GM18873 (cell line): ENCODE results near the gene HS3ST3A1.
"Not testable (repeated sequence)": the region's sequence is repeated elsewhere in the genome, so short reads cannot be mapped to it uniquely, and the experiment has no call there.

Source experiments
- ATAC-seq: cut with Tn5 transposase; IDR thresholded peaks from one replicate; pipeline ENCODE4 v1.9.1; 2021; ENCODE audit warnings: mild to moderate bottlenecking, moderate library complexity, moderate number of reproducible peaks; ENCODE audit not compliant: unreplicated experiment, low FRiP score

The HS3ST3A1 gene

DNA sequence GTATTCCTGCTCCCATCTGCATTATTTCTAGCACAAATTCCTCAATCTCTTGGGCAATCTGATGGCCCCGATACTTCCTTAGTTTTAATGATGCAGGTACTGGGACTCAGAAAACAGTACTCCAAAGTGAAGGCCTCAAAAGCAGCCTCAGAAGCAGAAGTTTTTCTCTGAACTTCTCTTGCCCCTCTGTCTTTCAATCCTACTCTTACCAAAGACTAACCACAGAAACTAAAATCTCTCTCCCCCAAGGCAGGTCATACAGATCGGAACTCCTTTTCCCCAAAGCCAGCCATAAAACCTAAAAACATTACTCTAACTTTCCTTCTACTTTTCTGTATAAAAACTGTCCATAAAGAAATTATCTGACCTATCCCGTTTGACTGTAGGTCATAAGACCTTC lies 103.5 kb downstream of the HS3ST3A1 start:
- ATAC-seq, result no peak

DNA sequence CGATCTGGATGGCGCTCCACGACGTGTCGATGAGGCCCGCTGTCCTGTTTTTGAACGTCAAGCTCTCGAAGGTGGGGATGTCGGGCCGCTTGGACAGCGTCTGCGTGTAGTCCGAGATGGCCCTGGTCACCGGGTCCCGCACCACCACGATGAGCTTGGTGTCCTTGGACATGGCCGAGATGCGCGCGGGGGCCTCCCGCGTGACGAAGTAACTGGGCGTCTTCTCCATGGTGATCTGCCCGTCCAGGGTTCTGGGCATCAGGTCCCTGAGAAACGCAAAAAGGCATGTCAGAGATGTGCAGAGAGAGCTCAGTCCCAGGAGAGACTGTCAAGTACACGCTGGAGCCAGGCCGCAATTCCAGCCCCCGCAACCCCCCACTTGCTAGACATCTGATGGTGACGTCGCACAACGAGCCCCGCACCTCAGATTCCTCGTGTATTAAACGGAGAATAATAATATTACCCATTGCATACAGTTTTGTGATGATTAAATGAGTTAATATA lies 105.1 kb downstream of the HS3ST3A1 start:
- not testable (repeated sequence) for ATAC-seq

DNA sequence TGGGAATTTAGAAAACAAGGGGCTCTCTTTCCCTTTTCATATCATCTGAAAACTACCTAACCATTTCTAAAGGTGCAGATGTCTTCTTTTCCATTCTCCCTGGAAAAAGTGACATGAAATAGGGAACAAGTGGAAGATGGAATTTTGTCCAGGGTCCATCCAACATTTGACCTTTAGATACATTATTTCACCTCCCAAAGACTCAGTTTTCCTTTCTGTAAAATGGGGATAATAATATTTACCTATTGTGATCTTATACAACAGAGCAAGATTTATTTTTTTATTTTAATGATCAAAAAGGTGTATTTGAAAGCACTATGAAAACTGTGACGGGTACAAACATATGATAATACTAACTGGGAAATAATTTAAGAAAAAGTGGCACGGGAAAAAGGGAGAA lies 106.3 kb downstream of the HS3ST3A1 start:
- no peak for ATAC-seq

DNA sequence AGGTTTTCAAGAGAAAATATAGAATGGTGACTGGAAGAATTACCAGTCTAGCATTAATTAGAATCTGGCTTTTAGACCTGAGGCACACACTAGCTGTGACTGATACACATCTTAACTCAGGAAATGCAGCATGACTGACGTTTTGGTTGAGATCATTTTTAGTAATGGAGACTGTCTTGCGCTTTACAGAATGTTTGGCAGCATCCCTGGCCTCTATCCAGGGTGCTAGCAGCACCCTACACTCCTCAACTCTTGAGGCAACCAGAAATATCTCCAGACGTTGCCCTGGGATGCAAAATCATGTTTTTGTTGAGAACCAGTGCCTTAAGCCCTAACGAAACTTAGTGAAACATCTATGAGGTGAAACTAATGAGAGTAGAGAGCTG lies 109.0 kb downstream of the HS3ST3A1 start:
- ATAC-seq, result no peak

DNA sequence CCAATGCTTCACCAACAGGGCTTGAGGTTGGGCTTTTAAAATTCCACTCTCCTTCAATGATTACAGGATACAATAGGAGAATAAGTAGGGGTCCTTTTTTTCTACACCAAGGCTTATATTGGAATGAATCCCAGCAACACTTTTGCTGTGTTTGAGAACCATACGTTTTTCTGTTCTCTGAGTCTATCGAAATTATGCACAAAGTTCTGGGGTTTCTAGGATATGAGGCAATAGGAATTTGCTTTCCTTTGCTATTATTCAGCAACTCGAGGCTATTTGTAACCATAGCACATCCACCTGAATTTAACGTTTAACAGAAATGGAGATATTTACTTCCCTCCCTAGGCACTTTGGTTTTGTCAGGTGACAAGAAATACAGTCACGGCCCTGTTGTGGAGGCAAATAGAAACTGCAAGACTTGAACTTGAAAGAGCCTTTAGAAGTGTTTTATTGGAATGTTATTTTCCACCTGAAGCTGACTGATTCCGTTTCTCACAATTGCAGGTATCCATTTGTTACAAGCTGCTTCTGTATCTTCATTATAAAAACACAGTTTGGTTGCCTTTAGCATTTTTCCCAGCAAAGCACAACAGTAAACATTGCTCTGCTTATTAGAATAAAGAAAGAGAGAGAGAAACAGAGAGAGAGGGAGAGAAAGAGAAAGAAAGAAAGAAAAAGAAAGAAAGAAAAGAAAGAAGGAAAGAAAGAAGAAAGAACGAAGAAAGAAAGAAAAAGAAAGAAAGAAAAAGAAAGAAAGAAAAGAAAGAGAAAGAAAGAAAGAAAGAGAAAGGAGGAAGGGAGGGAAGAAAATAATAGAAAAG lies 109.6 kb downstream of the HS3ST3A1 start:
- no peak for ATAC-seq

DNA sequence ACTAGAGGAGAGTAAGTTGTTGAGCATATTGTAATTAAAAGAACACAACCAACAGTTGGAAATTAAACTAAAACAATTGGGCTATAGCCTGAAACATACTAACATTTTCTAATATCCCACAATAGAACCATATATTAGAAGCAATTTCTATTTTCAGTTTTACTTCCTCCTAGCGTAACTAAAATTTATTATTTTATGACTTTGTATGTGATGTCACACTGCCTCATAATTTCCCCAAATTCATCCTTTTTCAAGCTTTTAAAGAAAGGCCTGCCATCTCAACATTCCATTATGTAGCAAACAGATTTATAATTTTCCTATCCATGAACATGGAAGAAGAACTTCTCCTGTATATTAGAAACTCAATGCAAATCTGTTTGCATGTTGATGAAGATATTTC lies 110.2 kb downstream of the HS3ST3A1 start:
- ATAC-seq, result no peak

DNA sequence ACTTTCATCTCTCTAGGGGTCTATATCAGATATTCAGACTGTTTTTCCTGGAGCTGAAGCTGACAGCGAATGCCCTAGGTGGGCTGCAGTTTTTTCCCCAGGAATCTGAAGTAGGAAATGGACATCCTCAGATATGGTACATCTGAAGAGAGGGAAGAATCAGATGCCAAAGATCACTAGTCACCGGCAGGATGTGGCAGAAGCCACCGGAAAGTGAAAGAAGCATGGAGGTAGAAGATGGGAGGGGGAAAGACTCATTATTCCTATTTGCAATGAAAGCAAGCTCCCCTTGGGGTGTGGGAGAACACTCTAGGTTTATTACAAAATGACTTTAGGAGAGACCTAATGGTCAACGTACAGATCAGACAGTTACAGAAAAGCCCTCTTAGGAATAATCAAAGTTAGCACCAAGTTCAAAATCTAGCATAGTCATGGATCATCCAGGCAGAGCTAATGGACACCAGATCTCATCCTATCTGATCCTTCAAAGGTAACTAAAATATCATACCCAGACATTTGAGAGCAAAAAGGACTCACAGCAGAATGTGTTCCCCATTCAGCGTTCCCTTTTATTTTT lies 110.7 kb downstream of the HS3ST3A1 start:
- no peak for ATAC-seq

DNA sequence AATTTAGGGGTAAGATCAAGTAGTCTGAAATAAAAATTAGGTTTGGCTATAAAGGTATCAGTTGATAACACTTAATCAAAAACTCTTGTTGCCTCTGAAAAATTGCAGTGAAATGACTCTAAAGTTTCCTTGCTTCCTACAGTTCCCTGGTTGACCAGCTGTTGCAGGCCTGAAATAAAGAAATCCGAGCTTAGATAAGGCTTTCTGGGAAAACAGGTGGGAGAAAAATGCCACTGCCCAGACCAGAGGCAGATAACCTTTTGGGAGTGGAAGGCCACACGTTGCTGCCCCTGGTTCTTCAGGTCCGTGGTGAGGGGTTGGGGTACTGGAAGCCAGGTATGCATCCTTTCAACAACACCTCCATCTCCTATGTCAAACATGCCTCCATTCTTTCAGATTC lies 111.3 kb downstream of the HS3ST3A1 start:
- ATAC-seq, result no peak

DNA sequence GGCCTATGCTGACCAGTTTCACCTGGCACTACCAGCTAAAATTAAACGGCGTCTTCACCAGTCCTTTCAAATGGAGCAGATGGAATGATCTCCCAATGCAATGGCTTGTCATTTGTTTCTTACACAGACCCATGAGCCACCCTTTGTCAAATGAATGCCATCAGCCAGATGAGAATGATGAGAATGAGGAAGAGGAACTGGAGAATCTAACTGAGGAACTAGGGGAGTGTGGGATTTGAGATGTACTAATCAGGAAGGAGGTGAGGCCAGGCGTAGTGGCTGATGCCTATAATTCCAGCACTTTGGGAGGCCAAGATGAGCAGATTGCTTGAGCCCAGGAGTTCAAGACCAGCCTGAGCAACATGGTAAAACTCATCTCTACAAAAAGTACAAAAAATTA lies 116.4 kb downstream of the HS3ST3A1 start:
- ATAC-seq, result no peak

DNA sequence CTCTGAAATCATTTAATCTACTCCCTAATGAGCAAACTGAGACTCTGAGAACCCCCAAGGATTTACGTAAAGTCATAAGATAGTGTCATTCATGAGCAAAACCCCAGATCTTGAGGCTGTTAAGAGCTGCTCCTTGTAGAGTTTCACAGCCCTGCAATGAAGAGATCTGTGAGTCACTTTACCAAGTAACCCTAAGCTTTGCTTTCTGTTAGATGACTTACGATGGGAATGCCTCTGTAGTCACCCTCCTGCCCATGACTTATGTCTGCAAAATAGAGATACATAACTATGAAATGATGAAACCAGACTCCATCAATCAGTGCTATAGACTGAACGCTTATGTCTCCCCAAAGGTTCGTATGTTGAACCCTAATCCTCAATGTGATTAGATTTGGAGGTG lies 117.7 kb downstream of the HS3ST3A1 start:
- no peak for ATAC-seq

DNA sequence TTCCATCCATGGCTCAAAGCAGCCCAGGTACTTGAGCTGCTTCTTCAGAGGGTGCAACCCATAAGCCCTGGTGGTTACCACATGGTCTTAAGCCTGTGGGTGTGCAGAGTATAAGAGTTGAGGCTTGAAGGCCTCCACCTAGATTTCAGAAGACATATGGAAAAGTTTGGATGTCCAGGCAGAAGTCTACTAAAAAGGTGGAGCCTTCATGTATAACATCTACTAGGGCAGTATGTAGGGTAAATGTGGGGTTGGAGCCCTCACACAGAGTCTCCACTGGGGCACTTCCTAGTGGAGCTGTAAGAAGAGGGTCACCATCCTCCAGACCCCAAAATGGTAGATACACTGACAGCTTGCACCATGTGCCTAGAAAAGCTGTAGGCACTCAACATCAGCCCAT lies 120.9 kb downstream of the HS3ST3A1 start:
- ATAC-seq, result no peak

DNA sequence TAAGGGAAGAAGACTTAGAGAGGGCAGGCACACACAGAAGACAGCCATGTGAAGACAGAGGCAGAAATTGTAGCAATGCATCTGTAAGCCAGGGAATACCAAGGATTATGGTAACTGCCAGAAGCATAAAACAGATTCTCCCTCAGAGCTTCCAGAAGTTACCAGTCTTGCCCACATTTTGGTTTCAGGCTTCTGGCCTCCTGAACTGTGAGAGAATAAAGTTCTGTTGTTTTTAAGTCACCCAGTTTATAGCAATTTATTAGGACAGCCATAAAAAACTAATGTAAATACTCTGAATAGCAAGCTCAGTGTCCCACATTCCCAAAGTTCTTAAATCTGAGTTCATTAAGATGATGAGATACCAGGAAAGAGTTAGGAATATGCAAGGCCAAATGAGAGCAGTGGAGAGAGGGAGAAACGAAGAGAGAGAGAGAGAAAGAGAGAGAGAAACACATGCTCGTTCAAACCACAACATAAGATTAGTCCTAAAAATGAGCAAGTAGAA lies 123.4 kb downstream of the HS3ST3A1 start:
- no peak for ATAC-seq

DNA sequence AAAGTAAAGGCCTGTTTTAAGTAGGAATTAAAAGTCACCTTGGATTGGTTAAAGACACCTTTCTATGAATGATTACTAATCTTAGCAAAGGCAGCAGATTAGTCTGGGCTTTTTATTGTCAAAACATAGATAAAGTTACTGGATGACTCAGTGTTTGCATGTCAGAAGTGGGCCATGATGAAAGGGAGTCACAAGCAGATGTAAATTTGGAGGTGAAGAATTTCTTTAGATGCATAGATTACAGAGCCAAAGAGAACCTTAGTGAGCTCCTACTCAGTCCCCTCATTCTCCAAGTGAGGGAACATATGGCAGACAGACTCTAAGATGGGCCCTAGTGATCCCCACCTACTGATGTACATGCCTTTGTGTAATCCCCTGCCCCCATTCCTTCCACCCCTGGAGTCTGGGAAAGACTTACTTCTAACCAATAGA lies 124.5 kb downstream of the HS3ST3A1 start:
- ATAC-seq, result no peak

DNA sequence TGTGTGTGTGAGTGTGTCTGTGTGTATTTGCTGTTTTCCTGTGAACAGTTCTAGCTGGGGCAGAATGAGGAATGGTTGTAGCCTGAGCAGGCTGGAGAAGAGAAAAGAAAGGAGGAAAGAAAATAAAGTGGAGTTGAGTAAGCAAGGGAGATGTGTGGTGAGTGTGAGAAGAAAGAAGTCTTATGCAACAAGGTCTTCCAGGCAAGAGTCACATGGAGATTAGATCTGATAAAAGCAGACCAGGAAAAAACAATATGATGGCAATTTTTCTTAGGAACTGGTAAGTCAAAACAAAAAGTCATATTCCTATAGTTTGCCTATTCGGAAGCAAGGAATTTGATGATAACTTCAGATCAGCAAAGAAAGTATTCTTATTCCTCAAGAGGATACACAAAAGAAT lies 125.0 kb downstream of the HS3ST3A1 start:
- no peak for ATAC-seq

DNA sequence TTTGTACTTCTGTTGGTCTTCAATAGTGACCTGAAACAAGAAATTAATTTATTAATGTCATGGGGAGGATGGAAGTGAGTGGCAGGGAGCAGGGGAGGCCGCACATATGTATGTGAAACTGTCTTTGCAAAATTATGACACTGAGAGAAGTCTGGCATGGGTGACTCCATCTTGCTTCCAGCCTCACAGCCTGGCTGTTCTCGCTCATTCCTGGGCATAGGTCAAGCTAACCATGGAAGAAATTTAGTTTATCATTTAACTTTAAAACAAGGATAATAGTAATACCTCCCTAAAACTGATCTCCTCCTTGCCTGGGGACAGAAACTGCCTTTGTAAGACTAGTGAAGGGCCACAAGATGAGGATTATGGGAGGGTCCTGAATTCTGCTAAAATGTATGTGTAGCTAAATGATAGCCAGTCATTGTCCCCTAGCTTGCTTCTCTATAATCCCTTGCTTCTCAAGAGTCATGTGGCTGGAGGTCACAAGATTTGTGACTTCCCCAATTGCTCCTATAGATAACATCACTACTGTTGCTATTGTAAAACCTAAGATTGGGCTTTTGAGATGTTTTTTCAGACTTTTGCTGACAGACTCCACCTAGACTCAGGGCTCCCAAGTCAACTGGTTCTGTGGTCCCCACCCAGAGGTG lies 126.0 kb downstream of the HS3ST3A1 start:
- no peak for ATAC-seq

DNA sequence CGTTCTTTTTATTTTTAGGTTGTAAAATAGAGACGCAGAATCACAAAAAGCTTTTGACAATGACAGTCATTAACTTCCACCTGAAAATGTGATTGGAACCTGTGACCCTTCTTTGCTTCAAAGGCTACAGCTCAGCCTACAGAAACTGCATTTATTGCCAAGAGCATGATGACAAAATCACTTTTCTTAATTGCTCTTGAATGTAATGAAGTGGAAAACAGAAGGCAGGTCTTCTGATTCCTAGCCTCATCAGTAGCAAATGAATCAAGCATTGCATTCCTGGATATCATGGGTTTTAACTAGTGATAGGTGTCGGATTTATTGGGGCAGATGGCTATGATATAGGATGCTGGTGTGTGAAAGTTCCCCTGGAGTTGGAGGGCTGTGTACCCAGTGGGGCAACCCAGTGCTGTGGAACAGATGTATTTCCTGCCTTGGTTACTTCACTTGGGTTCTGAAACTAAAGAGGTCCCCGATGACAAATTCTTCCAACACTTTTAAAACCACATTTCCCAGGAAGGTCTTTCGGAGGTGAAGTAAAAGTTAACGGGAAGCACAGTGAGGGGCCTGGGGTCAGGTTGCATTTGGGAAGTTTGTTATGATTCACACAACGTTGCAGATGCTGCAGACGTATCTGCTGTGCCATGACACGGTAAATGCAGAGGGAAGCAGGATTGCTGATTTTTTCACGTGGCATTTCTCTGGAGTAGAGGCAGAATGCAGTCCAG lies 127.5 kb downstream of the HS3ST3A1 start:
- ATAC-seq, result no peak

DNA sequence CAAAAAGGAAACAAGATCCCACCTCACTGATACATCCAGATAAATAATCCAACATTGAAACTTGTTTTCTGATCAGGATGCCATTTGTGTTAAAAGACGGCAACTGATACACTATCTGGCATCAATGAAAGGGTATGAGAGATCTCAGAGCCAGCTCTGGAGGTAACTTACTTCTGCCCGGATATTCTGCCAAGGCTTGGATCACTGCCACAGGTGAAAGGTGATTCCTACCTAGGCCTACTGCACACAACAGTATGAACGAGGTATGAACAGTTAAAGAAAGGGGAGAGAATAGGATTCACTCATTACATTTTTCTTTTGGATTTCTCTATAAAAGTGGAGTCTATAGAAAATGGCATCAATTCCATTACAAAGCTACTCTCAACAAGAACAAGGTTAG lies 136.1 kb downstream of the HS3ST3A1 start:
- ATAC-seq, result no peak

DNA sequence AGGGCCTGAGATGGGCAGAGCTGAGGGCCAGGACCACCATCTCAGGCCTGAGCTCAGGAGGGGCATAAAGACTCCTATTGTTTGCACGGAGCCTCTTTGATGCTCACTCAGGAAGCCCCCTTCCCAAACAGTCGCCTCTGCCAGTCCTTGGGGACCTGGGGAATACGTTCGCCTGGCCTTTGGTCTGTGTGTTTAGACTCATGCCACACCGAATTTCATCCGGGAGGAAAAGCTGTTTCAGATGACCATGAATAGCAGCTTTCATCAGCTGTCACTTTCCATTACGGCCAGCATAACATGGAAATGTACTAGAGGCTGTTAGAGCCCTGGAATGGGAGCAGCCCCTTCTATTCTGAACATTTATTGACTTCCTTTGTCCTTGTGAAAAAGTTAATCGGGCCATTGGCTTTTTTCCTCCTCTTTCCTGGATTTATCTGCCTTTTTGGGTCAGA lies 139.0 kb downstream of the HS3ST3A1 start:
- no peak for ATAC-seq

DNA sequence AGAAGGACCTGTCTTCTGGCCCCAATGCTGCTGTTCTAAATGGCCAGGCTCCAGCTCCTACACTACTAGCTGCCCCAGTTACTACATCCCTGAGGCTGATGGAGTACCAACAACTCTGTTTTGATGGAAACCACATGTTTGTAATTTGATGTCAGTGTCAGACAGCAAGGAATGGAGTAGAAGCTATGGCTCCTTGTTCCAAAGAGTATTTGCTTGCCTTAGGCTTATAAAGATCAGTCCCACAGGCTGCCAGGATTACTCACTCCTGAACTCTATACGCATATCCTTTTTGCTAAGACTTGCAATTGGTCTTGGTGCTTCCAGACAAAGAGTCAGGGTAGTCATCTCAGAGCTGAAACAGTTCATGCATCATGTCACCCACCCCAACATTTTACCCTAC lies 139.6 kb downstream of the HS3ST3A1 start:
- ATAC-seq, result no peak

DNA sequence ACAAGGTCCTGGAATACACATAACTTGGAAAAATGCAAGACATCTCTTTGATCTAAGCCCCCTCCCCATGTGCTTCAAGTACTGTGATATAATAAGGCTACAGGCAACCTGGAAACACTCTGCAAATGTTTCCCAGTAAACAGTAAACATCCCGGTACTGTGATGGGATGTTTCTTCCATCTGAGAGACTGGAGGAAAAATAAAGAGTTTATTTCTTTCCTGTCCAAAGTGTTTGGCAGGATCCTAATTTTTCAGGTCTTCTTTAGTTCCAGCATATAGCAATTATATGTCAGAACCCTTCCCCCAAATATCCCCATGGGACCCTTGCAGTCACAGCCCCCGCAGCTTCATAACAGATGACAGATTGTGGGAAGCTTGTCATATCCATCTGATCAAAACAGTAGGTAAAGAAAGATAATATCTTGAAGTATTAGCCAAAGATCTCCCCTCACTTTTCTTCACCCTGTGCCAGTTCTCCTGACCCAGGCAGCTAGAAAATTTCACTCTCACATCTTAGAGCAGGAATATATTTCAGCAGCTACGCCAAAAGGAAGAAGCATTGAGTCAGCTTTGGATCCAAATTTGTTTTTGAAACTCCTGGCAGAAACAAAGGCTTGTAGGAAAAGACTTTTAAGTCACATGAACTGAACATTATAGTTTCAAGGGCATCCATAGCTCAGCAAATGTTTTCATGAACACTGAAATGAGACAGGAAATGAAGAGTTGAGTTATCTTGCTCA lies 141.3 kb downstream of the HS3ST3A1 start:
- ATAC-seq, result no peak
